AG09319 (cell line): ENCODE results near the gene SRPRB.

Experiments
- DNase-seq: peaks from one replicate; pipeline ENCODE4 v3.0.0-alpha.2; 2010; ENCODE audit warnings: low read depth; ENCODE audit errors: extremely low read depth
- TF ChIP-seq, protein P1 (sequence below): IDR thresholded peaks from 2 replicates; pipeline ENCODE4 v1.5.1; 2011; ENCODE audit warnings: low read depth, mild to moderate bottlenecking, inconsistent platforms, low read length, moderate library complexity

Gene SRPRB

DNA sequence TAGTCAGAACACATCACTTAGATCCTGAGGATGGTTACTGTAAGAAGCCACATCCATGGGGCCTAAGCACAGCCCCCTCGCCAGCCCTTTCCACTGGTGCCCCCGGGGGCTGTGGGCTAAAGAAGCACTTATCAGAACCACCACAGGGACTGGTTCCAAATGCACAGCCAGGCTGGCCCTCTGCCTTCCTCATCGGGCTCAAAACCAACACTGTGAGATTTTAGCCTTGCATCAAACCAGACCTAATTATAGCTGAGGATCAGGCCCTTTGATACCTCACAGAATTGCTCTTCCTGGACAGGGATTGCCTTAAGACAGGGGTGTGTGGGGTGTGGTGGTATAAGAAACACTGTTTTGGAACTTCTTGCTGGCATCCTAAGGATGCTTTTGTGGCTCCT lies 23.7 kb downstream of the SRPRB start:
- DNase-seq: no peak
- TF ChIP-seq, protein P1, sequence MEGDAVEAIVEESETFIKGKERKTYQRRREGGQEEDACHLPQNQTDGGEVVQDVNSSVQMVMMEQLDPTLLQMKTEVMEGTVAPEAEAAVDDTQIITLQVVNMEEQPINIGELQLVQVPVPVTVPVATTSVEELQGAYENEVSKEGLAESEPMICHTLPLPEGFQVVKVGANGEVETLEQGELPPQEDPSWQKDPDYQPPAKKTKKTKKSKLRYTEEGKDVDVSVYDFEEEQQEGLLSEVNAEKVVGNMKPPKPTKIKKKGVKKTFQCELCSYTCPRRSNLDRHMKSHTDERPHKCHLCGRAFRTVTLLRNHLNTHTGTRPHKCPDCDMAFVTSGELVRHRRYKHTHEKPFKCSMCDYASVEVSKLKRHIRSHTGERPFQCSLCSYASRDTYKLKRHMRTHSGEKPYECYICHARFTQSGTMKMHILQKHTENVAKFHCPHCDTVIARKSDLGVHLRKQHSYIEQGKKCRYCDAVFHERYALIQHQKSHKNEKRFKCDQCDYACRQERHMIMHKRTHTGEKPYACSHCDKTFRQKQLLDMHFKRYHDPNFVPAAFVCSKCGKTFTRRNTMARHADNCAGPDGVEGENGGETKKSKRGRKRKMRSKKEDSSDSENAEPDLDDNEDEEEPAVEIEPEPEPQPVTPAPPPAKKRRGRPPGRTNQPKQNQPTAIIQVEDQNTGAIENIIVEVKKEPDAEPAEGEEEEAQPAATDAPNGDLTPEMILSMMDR: no peak

- TF ChIP-seq, protein P1: no peak
- DNase-seq: no peak
Observed at GRCh38 chr3:133830071-133830470, 24.5 kb downstream of the SRPRB start.

- DNase-seq: no peak
- TF ChIP-seq, protein P1: no peak
Observed at GRCh38 chr3:133831966-133832801, 26.6 kb downstream of the SRPRB start.

GRCh38 chr3:133832802-133833144 lies 27.2 kb downstream of the SRPRB start:
- TF ChIP-seq, protein P1: no peak

GRCh38 chr3:133833267-133833666 lies 27.7 kb downstream of the SRPRB start:
- TF ChIP-seq, protein P1: no peak
- DNase-seq: no peak

More at GRCh38 chr3:133832802-133833144, 27.2 kb downstream of the SRPRB start:
- no peak for DNase-seq

DNA sequence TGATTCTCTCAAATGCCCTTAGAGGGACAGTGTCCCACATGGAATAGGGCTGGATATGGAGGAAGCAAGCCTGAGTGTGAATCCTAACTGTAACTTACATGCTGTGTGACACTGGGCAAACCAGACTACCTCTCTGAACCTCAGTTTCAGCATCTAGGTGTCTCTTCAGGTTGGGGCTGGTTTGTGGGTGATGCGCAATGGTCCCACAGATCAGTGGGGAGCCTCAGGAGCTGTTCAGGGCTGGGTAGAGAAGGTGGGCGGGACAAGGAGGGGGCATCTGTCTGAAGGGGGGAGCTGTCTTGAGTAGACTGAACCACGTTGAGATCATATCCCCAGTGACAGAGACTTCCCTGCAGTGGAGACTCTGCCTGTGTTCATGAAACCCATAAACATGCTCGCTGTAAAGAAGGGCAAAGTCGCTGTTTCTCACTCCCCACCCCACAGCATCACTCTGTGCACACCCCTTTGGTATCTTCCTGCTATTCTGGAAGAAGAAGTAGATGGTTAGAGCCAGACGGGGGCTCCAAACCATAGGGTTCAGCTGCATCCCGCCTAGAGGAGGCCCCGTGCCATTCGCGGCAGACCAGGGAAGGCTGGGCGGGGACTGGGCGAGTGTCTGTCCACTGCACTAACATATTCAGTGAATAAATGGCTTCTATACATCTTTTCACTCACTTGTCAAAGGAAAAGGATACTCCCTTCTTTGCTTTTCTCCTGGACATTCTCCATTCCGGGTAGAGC lies 28.4 kb downstream of the SRPRB start:
- TF ChIP-seq, protein P1: no peak

More for the DNA sequence above, 28.4 kb downstream of the SRPRB start:
- DNase-seq: no peak
